CD1c-positive myeloid dendritic cell (primary cell): Measurements from ENCODE around the gene HINT2.

Experiments used
- DNase-seq: peaks from one replicate; pipeline ENCODE4 v3.0.0-alpha.2; 2016; ENCODE audit errors: extremely low spot score

The HINT2 gene

DNA sequence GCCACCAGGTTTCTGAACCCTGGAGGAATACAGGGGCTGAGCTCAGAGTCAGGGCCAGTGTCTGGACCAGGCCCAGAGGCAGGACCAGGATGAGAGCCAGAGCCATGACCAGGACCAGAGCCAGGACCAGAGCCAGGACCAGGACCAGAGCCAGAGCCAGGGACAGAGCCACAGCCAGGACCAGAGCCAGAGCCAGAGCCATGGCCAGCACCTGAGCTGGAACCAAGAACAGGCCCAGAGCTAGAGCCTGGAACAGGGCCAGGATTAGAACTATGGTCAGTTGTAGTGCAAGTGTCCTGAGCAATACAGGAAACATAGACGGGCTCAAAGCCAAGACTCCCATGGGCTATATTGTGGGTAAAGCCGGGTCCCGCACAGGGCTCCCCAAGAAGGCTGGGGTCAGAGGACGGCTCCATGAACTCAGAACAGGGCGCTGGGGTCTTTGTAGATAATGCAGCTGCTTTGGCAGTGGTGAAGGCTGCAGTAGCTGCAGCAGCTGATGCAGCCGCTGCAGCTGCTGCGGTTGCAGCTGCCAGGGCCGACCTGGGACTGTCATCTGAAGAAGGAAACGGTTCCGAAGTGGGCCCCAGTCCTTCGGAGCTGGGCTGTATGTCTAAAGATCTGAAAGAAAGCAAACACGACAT lies 3.3 kb downstream of the HINT2 start:
- DNase-seq = no peak

- no peak for DNase-seq
Observed at GRCh38 chr9:35810122-35810521, 4.7 kb downstream of the HINT2 start.

GRCh38 chr9:35808433-35808832 lies 6.4 kb downstream of the HINT2 start:
- no peak for DNase-seq

GRCh38 chr9:35806101-35806500 lies 8.7 kb downstream of the HINT2 start:
- DNase-seq = no peak

DNA sequence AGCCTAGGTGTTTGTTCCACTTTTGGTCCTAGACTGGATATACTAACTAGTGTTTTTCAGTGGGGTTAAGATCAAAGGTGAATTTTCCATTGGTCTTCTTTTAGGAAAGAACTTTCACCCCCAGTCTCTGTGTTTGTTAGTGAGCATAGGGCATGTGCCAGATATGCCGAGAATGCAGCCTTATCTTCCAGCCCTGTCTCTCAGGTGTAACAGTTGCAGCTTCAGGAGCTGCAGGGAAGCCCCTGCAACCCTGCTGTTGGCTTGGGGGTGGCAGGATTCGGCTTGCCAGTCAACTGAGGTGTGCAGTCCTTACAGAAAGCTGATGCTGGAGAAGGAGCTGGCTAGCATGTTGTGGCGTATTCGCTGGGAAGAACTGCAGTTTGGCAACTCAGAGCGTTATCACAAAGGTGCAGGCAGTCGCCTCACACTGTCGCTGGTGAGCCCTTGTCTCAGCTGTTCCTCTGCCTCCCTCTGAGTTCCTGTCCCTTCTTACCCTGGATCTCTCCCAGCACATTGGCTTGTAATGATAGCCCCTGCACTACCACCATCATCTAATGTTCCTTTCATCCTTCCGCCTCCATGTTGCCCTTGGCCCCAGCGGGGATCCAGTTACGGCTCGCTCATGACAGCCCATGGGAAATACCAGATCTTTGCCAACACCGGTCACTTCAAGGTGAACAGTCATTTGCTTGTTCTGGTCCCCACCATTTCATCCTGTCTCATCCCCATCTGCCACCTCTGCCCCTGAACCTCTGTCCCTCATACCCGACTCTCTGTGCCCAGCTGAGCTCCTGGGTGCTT lies 13.3 kb downstream of the HINT2 start:
- no peak for DNase-seq

DNA sequence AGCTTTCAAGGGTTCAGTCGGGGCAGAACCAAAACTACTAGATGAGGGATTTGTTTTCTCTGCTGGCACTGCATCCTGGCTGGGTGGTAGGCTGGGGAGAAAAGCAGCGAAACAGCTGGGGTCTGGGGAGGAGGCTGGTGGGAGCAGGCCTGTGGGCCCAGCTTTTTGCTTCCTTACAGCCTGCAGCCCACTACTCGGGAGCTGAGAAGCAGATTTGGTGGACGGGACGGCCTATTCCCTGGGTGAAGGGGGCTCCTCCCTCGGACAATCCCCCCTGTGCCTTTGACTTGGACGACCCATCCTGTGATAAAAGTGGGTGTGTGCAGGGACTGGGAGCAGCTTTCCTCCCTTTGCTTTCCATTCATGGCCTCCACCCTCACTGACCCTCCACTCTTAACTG lies 14.3 kb downstream of the HINT2 start:
- no peak for DNase-seq

GRCh38 chr9:35798658-35799374 lies 16.0 kb downstream of the HINT2 start:
- DNase-seq = no peak

GRCh38 chr9:35797311-35798109 lies 17.3 kb downstream of the HINT2 start:
- no peak for DNase-seq

- DNase-seq = no peak
Observed at GRCh38 chr9:35795695-35796094, 19.1 kb downstream of the HINT2 start.

GRCh38 chr9:35793461-35793860 lies 21.4 kb downstream of the HINT2 start:
- DNase-seq = no peak

GRCh38 chr9:35792826-35793225 lies 22.0 kb downstream of the HINT2 start:
- DNase-seq = no peak

GRCh38 chr9:35792024-35792813 lies 22.6 kb downstream of the HINT2 start:
- no peak for DNase-seq

- peak; percentile 7 for DNase-seq
Observed at GRCh38 chr9:35791297-35791921, 23.4 kb downstream of the HINT2 start, which contains the start of gene NPR2. Gene NPR2 (plus strand): TSS chr9:35791591. CDS start chr9:35792409, 818 bp downstream.

- peak; percentile 79 for DNase-seq
Observed at GRCh38 chr9:35790385-35791296, 24.2 kb downstream of the HINT2 start.

GRCh38 chr9:35790025-35790384 lies 24.8 kb downstream of the HINT2 start:
- no peak for DNase-seq

DNA sequence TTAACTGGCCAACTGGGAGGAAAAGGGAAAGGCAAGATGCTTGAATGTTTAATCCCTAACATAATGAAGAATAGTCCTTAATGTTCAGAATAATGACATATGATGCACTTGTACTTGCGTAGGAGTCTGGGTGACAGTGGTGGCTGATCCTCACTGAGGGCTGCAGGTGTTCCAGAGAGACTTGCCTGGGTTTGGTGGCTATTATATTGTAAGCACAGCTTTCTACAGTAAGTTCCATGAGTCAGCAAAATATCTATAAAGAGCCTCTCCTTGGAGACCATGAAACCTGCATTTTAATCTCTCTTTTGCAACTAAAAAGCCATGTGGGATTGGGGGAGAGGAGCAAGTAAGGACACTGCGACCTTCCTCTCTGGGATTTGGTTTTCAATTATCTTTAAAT lies 25.3 kb downstream of the HINT2 start:
- no peak for DNase-seq

- no peak for DNase-seq
Observed at GRCh38 chr9:35783418-35783817, 31.4 kb downstream of the HINT2 start.

DNA sequence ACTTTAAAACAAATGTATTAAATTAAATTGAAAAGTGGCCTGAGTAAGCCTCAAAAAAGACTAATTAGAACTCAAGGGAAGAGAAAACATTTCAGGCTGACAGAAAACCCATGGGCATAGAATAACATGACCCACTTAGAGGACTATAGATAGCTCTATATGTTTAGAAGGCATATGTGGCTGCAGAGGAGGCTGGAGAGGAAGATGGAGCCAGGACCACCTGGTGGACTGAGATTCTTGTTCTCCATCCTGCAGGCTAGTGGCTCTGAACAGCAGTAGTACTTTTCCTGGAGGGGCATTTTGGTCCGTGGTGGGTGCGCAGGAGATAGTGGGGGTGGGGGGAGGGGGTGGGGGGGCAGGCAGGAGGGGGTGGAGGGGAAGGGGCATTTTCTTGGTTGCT lies 33.8 kb downstream of the HINT2 start:
- DNase-seq = no peak

- DNase-seq = no peak
Observed at GRCh38 chr9:35778496-35778895, 36.3 kb downstream of the HINT2 start.

GRCh38 chr9:35776018-35776417 lies 38.8 kb downstream of the HINT2 start:
- no peak for DNase-seq
